ENCODE measurements around the gene DIPK1A.

GRCh38 chr1:92907949-92908684, 53.1 kb downstream of the DIPK1A start:
- no peak for TF ChIP-seq TCF12 (IDR thresholded peaks at IDR 0.05; ENCODE audit: low read depth)
- TF ChIP-seq REST (IDR thresholded peaks at IDR 0.05; ENCODE audit: low read depth) = no peak
- TF ChIP-seq RAD21 (IDR thresholded peaks at IDR 0.05; ENCODE audit: low read depth) = no peak
- no peak for TF ChIP-seq TEAD4 (IDR thresholded peaks at IDR 0.05)
- TF ChIP-seq EGR1 (IDR thresholded peaks at IDR 0.05) = no peak
- TF ChIP-seq TAF1 (IDR thresholded peaks at IDR 0.05; ENCODE audit: low read depth) = no peak
- TF ChIP-seq USF1 (IDR thresholded peaks at IDR 0.05) = no peak
- no peak for TF ChIP-seq EP300 (IDR thresholded peaks at IDR 0.05; ENCODE audit: borderline replicate concordance)
- no peak for TF ChIP-seq YY1 (IDR thresholded peaks at IDR 0.05; ENCODE audit: low read depth)
- TF ChIP-seq ZBTB7A (IDR thresholded peaks at IDR 0.05; ENCODE audit: low read depth) = no peak
- no peak for TF ChIP-seq CEBPB (IDR thresholded peaks at IDR 0.05)
- TF ChIP-seq NFIC (IDR thresholded peaks at IDR 0.05) = no peak
- TF ChIP-seq MAX (IDR thresholded peaks at IDR 0.05) = no peak
- TF ChIP-seq FOXM1 (IDR thresholded peaks at IDR 0.05; ENCODE audit: borderline replicate concordance, low read depth) = no peak
